ENCODE data around the gene OR3A1.
"Not testable (repeated sequence)": the region's sequence is repeated elsewhere in the genome, so short reads cannot be mapped to it uniquely, and the experiment has no call there.

OR3A1 gene

GRCh38 chr17:3298260-3298659 is at the start of gene OR3A1:
Gene OR3A1, minus strand, starts transcription at chr17:3298360. Its CDS starts 5,778 bp downstream, at chr17:3292582.
- no peak for DNase-seq (ENCODE audit: low read depth in 2 of 2, low spot score in 1 of 2)

DNA sequence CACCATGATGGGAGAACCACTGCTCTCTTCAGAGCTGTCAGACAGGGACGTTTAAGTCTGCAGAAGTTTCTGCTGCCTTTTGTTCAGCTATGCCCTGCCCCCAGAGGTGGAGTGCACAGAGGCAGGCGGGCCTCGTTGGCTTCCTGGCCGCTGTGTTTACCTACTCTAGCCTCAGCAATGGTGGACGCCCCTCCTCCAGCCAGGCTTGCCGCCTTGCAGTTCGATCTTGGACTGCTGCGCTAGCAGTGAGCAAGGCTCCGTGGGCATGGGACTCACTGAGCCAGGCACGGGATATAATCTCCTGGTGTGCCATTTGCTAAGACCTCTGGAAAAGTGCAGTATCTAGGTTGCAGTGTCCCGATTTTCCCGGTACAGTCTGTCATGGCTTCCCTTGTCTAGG is 44.6 kb upstream of the OR3A1 start:
- not testable (repeated sequence) for DNase-seq (ENCODE audit: low read depth in 2 of 2, low spot score in 1 of 2)

GRCh38 chr17:3335876-3336275 is 37.7 kb upstream of the OR3A1 start:
- no peak for DNase-seq (ENCODE audit: low read depth in 2 of 2, low spot score in 1 of 2)

- no peak for DNase-seq (ENCODE audit: low read depth in 2 of 2, low spot score in 1 of 2)
Measured at GRCh38 chr17:3318336-3318735, 20.2 kb upstream of the OR3A1 start.

GRCh38 chr17:3316836-3317235 is 18.7 kb upstream of the OR3A1 start:
- DNase-seq (ENCODE audit: low read depth in 2 of 2, low spot score in 1 of 2): no peak

DNA sequence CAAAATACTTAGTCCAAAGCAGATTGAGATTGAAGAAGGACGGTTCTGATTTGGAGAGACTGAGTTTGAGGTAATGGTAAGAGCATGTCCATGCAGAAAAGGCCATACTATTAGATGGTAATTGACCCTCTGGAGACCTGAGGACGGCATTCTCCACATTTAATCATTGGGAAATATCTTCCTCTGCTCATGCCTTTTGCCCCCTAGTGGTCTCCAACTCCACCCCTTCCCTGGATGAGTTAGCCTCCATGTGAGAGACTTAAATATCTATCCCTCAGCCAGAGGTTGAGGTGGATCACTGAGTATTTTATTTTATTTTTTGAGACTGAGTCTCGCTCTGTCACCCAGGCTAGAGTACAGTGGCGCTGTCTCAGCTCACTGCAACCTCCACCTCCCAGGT is 10.4 kb upstream of the OR3A1 start:
- DNase-seq (ENCODE audit: low read depth in 2 of 2, low spot score in 1 of 2): no peak

GRCh38 chr17:3295632-3296031 is 2.5 kb downstream of the OR3A1 start:
- DNase-seq (ENCODE audit: low read depth in 2 of 2, low spot score in 1 of 2): no peak

DNA sequence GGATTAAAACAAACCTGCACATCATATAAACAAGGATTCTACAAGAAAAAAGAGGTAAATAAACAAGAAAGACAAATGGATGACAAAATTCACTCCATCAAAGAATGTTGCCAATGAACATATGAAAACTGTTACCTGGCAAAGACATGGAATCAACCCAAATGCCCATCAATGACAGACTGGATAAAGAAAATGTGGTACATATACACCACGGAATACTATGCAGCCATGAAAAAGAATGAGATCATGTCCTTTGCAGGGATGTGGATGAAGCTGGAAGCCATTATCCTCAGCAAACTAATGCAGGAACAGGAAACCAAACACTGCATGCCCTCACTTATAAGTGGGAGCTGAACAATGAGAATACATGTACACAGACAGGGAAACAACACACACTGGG is 4.6 kb downstream of the OR3A1 start:
- not testable (repeated sequence) for DNase-seq (ENCODE audit: low read depth in 2 of 2, low spot score in 1 of 2)

- no peak for DNase-seq (ENCODE audit: low read depth in 2 of 2, low spot score in 1 of 2)
Measured at GRCh38 chr17:3282901-3283300, 15.3 kb downstream of the OR3A1 start.

- DNase-seq (ENCODE audit: low read depth in 2 of 2, low spot score in 1 of 2): no peak
Measured at GRCh38 chr17:3276126-3276525, 22.0 kb downstream of the OR3A1 start.

- no peak for DNase-seq (ENCODE audit: low read depth in 2 of 2, low spot score in 1 of 2)
Measured at GRCh38 chr17:3271072-3271848, 26.9 kb downstream of the OR3A1 start.

- DNase-seq (ENCODE audit: low read depth in 2 of 2, low spot score in 1 of 2): no peak
Measured at GRCh38 chr17:3260600-3260999, 37.6 kb downstream of the OR3A1 start.

GRCh38 chr17:3260163-3260562 is 38.0 kb downstream of the OR3A1 start:
- no peak for DNase-seq (ENCODE audit: low read depth in 2 of 2, low spot score in 1 of 2)

DNA sequence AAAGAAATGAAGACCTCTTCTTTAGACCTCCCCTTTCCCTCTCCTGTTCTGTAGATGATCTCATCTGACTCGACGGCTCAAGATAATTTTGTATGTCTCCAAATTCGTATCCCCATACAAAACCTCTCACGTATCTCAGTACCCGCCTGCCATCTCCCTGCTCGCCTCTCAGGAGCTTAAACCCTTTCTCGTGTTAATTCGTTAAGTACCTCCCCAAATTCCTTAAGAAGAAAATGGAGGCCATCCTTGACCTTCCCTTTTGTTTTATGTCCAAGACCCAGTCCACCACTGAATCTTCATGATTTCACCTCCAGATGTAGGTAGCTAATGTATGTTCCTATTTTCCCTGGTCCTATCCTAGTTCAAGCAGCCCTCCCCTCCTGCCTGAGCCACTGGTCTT is 41.6 kb downstream of the OR3A1 start:
- no peak for DNase-seq (ENCODE audit: low read depth in 2 of 2, low spot score in 1 of 2)

DNA sequence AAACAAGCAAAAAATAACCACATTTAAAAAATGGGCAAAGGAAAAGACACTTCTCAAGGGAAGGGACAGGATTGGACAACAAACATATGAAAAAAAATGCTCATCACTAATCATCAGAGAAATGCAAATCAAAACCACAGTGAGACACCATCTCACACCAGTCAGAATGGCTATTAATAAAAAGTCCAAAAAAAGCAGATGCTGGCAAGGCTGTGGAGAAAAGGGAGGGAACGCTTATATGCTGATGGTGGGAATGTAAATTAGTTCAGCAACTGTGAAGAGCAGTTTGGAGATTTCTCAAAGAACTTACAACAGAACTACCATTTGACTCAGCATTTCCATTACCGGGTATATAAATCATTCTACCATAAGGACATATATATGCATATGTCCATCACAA is 49.1 kb downstream of the OR3A1 start:
- DNase-seq (ENCODE audit: low read depth in 2 of 2, low spot score in 1 of 2): not testable (repeated sequence)

DNA sequence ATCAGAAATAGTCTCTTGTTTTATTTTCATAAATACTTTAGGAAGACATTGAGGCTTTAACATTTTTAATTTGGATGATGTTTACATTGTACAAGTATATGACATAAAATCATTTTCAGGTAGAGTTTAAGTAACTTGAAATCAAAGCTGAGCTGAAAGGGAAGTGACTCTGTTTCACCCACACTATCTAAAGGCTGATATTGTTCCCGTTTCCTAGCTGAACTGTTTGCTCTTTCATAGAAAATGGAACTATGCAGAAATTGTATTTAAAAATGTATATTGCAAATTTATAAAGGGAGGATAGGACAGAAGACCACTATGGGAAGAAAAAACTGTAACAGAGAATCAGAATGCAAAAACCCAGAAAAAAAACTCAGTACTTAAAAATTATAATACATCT is 53.3 kb downstream of the OR3A1 start:
- DNase-seq (ENCODE audit: low read depth in 2 of 2, low spot score in 1 of 2): not testable (repeated sequence)

- DNase-seq (ENCODE audit: low read depth in 2 of 2, low spot score in 1 of 2): not testable (repeated sequence)
Measured at GRCh38 chr17:3241044-3241443, 57.1 kb downstream of the OR3A1 start.

All from stimulated activated CD8-positive, alpha-beta memory T cell treated with anti-CD3 and anti-CD28 coated beads, Interleukin-4, amount 100 ng/mL, for 1 hour (primary cell).